Measurements from ENCODE around the gene RPS6KA1. TPM values are rescaled to one million over a fixed set of nuclear protein-coding genes. Genes with fewer than 3 reads are reported as not detected.
A peak's percentile ranks its signal among the peaks of the same experiment; 100 is the strongest.

The RPS6KA1 gene
- total and polyA plus RNA-seq, 10 donors: 45.8 to 173 (median 116) TPM

DNA sequence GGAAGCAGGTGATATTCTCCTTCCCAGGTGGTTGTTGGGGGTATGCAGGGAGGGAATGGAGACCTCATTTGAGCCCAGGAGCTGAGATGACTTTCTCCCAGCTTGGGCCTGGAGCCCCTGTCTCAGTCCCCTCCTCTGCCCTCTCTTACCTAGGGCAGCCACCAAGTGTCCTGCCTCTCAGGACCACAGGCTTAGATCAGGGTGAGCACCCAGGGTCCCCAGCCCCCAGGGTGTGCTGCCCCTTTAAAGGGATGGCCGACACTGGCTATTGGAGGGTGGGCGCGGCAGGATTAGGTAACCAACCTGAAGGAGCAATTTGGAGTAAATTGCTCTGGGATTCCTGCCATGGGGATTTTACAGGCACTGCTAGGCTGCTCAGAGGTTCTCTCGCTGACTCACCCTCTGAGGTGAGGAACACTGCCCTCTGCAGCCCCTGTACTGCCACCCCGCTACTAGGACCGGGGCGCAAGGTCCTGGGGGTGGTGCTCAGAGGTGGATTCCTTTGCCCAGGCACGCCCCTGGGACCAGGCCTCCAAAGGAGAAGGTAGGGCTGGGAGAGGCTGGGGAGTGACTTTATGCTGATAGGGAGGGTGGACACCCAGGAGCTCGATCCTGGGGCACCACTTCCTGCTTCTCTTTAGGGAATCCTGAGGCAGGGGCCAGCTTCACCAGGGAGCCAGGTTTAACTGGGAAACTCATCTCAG lies 1.5 kb downstream of the RPS6KA1 start:
- WGBS, 5 donors: 42 to 66% (median 58%) methylated on average over 2 to 9 of the region's 9 CpGs
- peak overlapping the region in 7 of 8 donors; percentile 59 to 84 (median 72) for H3K4me3 ChIP-seq
- DNase-seq: peak; percentile 83

DNA sequence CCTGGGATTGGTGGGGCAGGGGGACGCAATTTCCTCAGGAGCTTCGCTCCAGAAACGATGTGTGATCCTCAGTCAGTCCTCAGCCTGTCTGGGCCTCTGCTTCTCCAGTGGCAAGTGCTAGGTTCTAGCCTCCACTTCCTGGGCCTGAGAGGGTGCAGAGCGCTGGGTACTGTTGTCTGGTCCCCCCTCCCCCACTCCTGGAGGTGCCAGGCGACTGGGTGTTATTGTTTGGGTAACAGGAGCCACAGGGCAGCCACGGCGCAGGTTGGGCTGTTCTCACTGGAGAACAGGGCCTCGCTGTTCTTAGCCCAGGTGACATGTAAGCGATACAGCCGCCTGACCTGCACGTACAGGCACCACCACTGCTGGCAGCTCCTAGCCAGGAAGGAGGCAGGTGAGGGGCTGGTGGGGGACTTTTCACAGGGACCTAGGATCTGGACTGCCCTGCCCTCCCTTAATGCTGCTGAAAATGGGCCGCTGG lies 2.1 kb downstream of the RPS6KA1 start:
- Histone ChIP-seq H3K27ac (peak overlapping the region in 4 of 8 donors; percentile 9 to 94 (median 92)), H3K4me1 (peaks cover 11 to 75% (median 51%) of the 10 kb centered on the region in 6 donors), H3K4me3 (peak overlapping the region in 2 of 8 donors; percentile 73 to 84), H3K36me3 (peaks cover 0 to 3% (median 0%) of the 10 kb centered on the region in 6 donors), H3K9me3 (no peaks in the 10 kb centered on the region), H3K27me3 (replicated peaks in 1 of 7) (no peaks in the 10 kb centered on the region)
- TF ChIP-seq POLR2AphosphoS5 (IDR thresholded peaks at IDR 0.05): no peak
- TF ChIP-seq, protein P1, sequence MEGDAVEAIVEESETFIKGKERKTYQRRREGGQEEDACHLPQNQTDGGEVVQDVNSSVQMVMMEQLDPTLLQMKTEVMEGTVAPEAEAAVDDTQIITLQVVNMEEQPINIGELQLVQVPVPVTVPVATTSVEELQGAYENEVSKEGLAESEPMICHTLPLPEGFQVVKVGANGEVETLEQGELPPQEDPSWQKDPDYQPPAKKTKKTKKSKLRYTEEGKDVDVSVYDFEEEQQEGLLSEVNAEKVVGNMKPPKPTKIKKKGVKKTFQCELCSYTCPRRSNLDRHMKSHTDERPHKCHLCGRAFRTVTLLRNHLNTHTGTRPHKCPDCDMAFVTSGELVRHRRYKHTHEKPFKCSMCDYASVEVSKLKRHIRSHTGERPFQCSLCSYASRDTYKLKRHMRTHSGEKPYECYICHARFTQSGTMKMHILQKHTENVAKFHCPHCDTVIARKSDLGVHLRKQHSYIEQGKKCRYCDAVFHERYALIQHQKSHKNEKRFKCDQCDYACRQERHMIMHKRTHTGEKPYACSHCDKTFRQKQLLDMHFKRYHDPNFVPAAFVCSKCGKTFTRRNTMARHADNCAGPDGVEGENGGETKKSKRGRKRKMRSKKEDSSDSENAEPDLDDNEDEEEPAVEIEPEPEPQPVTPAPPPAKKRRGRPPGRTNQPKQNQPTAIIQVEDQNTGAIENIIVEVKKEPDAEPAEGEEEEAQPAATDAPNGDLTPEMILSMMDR (IDR thresholded peaks at IDR 0.05 in 8 of 11, conservative IDR thresholded peaks at IDR 0.05 in 3 of 11): no peak
- TF ChIP-seq POLR2A (IDR thresholded peaks at IDR 0.05): no peak
- intact Hi-C loops (cut with DNase I; ENCODE audit: low total_unique reads): no loop called here
- 86 to 96% (median 87%) methylated on average over 10 to 12 of the region's 12 CpGs for WGBS, 5 donors
- no peak for DNase-seq

More for the DNA sequence above, 1.5 kb downstream of the RPS6KA1 start:
- Histone ChIP-seq H3K27me3 (replicated peaks in 1 of 7) (no peaks in the 10 kb centered on the region), H3K36me3 (no peaks in the 10 kb centered on the region), H3K4me1 (peaks cover 11 to 69% (median 51%) of the 10 kb centered on the region in 6 donors), H3K27ac (peak overlapping the region in 6 of 8 donors; percentile 9 to 94 (median 78)), H3K9me3 (no peaks in the 10 kb centered on the region)
- intact Hi-C loops (cut with DNase I; ENCODE audit: low total_unique reads): no loop called here
- TF ChIP-seq POLR2AphosphoS5 (IDR thresholded peaks at IDR 0.05) (no peak), POLR2A (IDR thresholded peaks at IDR 0.05) (no peak)
- TF ChIP-seq, protein P1 (IDR thresholded peaks at IDR 0.05 in 8 of 11, conservative IDR thresholded peaks at IDR 0.05 in 3 of 11): peak in 3 of 11 experiments; percentile 25 to 33 (median 26)

DNA sequence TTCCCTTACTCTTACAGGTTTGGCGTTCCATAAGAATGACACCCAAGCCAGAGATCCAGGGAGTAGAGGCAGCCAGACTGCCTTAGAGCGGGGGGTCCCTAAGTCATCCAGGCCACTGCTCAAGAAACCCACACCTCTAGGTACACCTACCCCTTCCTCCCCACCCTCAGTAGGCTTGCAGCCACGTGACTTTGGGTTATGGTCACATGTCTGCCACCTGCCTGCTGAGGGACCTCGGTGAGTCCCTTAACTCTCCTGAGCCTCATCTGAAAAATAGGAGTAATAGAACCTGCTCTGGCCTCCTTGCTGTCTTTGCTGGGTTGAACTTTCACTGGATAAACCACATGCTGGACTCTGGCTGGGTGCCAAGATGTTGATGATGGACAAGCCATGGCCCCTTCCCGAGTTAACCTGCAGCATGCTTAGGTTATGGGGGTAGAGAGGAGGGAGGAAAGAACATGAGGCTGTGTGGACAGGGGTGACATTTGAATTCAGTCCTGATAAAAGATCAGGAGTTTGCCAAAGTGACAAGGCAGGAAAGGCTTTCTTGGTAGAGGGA lies 4.5 kb downstream of the RPS6KA1 start:
- Histone ChIP-seq H3K4me3 (no peak overlapping the region), H3K36me3 (peaks cover 0 to 13% (median 0%) of the 10 kb centered on the region in 6 donors), H3K4me1 (peaks cover 28 to 90% (median 64%) of the 10 kb centered on the region in 6 donors), H3K27me3 (replicated peaks in 1 of 7) (no peaks in the 10 kb centered on the region), H3K9me3 (no peaks in the 10 kb centered on the region), H3K27ac (peak overlapping the region in 1 of 8 donors; percentile 12)
- TF ChIP-seq POLR2A (IDR thresholded peaks at IDR 0.05) (no peak), POLR2AphosphoS5 (IDR thresholded peaks at IDR 0.05) (no peak)
- TF ChIP-seq, protein P1 (IDR thresholded peaks at IDR 0.05 in 8 of 11, conservative IDR thresholded peaks at IDR 0.05 in 3 of 11): no peak
- 41 to 73% (median 62%) methylated on average over 4 to 5 of the region's 5 CpGs for WGBS, 5 donors
- DNase-seq: no peak
- intact Hi-C loops (cut with DNase I; ENCODE audit: low total_unique reads): no loop called here

DNA sequence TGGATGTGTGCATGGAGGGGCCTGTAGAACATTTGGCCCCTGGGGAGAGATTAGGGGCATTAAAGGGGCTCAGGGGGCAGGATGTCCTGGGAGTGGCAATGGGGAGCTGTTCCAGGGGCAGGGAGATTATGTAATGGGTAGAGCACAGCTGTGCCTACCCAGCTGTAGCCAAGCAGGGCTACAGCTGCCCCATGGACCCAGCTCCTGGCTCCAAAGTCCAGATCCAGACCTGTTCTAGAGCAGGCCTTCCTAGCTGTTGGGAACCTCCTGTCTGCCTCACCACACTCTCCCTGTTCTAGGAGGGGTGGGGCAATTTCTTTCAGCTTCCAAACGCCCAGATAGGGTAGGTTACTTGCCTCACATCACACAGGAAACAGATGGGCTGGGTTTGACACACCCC lies 5.6 kb downstream of the RPS6KA1 start:
- TF ChIP-seq POLR2AphosphoS5 (IDR thresholded peaks at IDR 0.05) (no peak), POLR2A (IDR thresholded peaks at IDR 0.05) (no peak)
- TF ChIP-seq, protein P1 (IDR thresholded peaks at IDR 0.05 in 8 of 11, conservative IDR thresholded peaks at IDR 0.05 in 3 of 11): no peak
- peaks cover 40 to 95% (median 70%) of the 10 kb centered on the region in 6 donors for H3K4me1 ChIP-seq
- 0 to 21% (median 13%) methylated on average over 1 of the region's 1 CpG for WGBS, 5 donors
- H3K36me3 ChIP-seq: peaks cover 0 to 13% (median 0%) of the 10 kb centered on the region in 6 donors
- no peak overlapping the region for H3K4me3 ChIP-seq
- no peaks in the 10 kb centered on the region for H3K27me3 ChIP-seq (replicated peaks in 1 of 7)
- H3K9me3 ChIP-seq: no peaks in the 10 kb centered on the region
- intact Hi-C loops (cut with DNase I; ENCODE audit: low total_unique reads): no loop called here
- peak overlapping the region in 2 of 8 donors; percentile 28 to 33 for H3K27ac ChIP-seq
- no peak for DNase-seq
